ENCODE measurements around the gene UVRAG.

Gene UVRAG

DNA sequence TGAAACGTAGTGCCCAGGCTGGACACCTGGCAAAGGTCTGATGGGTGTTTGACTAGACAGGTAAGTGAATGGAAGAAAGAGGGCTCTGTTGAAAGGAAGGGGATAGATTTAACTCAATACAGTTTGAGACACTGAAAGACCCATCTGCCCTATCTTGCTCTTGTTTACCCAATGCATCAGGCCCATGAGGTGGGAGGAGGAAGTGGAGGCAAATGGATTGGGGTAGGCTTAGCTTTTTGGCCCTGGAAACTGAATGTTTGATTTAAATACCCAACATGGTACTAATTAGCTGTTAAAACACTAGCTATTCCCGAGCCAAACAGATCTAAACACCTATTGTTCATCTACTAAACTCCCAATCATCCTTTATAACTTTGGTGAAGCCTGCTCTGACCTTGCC lies 3.5 kb upstream of the UVRAG start:
- H3K4me3 ChIP-seq (ENCODE audit: low read depth, low read length): no peak overlapping the region
- no peaks in the 10 kb centered on the region for H3K36me3 ChIP-seq (ENCODE audit: control insufficient read depth in 2 of 2, insufficient read depth in 1 of 2, low read length in 2 of 2)
- ChIA-PET POLR2A (no interaction called here), CTCF (interaction anchor here (3.1 to 3.4 kb wide), 2 partner anchors 9 to 56 kb away, joined by 14 to 17 read pairs; no protein-coding TSS in a partner anchor)
- no peaks in the 10 kb centered on the region for H3K4me1 ChIP-seq (ENCODE audit: control insufficient read depth, insufficient read depth, low read length)
- no peak overlapping the region for H3K27ac ChIP-seq (ENCODE audit: extremely low read depth, low read depth, low read length)
- TF ChIP-seq, protein P1, sequence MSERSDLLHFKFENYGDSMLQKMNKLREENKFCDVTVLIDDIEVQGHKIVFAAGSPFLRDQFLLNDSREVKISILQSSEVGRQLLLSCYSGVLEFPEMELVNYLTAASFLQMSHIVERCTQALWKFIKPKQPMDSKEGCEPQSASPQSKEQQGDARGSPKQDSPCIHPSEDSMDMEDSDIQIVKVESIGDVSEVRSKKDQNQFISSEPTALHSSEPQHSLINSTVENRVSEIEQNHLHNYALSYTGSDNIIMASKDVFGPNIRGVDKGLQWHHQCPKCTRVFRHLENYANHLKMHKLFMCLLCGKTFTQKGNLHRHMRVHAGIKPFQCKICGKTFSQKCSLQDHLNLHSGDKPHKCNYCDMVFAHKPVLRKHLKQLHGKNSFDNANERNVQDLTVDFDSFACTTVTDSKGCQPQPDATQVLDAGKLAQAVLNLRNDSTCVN (tag by site-specific recombination; optimal IDR thresholded peaks at IDR 0.05): no peak
- H3K9me3 ChIP-seq (ENCODE audit: control insufficient read depth, insufficient read depth, low read depth, low read length): no peaks in the 10 kb centered on the region

- ChIA-PET POLR2A (no interaction called here), CTCF (interaction anchor here (0.5 to 3.4 kb wide), 6 partner anchors 10 to 56 kb away, joined by 3 to 17 read pairs (median 6); no protein-coding TSS in a partner anchor)
- TF ChIP-seq SCRT1 (tag by site-specific recombination; IDR thresholded peaks at IDR 0.05; ENCODE audit: borderline replicate concordance) (no peak), ZBTB7A (tag by site-specific recombination; IDR thresholded peaks at IDR 0.05; ENCODE audit: low read depth) (no peak), ZNF214 (tag by site-specific recombination; IDR thresholded peaks at IDR 0.05; ENCODE audit: borderline replicate concordance) (no peak), ZNF138 (tag by site-specific recombination; IDR thresholded peaks at IDR 0.05; ENCODE audit: borderline replicate concordance) (no peak), REPIN1 (tag by site-specific recombination; IDR thresholded peaks at IDR 0.05; ENCODE audit: low read depth) (no peak), GLIS1 (tag by site-specific recombination; IDR thresholded peaks at IDR 0.05) (no peak), ZFP3 (tag by site-specific recombination; IDR thresholded peaks at IDR 0.05; ENCODE audit: low read depth) (peak; percentile 57; the same call in 1 of the 2 replicates)
- TF ChIP-seq, protein P2, sequence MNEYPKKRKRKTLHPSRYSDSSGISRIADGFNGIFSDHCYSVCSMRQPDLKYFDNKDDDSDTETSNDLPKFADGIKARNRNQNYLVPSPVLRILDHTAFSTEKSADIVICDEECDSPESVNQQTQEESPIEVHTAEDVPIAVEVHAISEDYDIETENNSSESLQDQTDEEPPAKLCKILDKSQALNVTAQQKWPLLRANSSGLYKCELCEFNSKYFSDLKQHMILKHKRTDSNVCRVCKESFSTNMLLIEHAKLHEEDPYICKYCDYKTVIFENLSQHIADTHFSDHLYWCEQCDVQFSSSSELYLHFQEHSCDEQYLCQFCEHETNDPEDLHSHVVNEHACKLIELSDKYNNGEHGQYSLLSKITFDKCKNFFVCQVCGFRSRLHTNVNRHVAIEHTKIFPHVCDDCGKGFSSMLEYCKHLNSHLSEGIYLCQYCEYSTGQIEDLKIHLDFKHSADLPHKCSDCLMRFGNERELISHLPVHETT (tag by site-specific recombination; IDR thresholded peaks at IDR 0.05): no peak
- Histone ChIP-seq H3K4me1 (ENCODE audit: control insufficient read depth, insufficient read depth, low read length) (no peaks in the 10 kb centered on the region), H3K36me3 (ENCODE audit: control insufficient read depth in 2 of 2, insufficient read depth in 1 of 2, low read length in 2 of 2) (no peaks in the 10 kb centered on the region), H3K9me3 (ENCODE audit: control insufficient read depth, insufficient read depth, low read depth, low read length) (no peaks in the 10 kb centered on the region), H3K4me3 (ENCODE audit: low read depth, low read length) (no peak overlapping the region), H3K27ac (ENCODE audit: extremely low read depth, low read depth, low read length) (no peak overlapping the region)
These were observed 2.4 kb upstream of the UVRAG start for GRCh38 chr11:75812542-75813040.

GRCh38 chr11:75813124-75813523 lies 1.9 kb upstream of the UVRAG start:
- TF ChIP-seq ZNF140 (tag by site-specific recombination; IDR thresholded peaks at IDR 0.05): no peak
- TF ChIP-seq TRIM28 (IDR thresholded peaks at IDR 0.05; ENCODE audit: borderline replicate concordance, low read length): no peak
- no peak for TF ChIP-seq KLF7 (tag by site-specific recombination; IDR thresholded peaks at IDR 0.05; ENCODE audit: borderline replicate concordance)
- no peak for TF ChIP-seq ZNF184 (tag by site-specific recombination; IDR thresholded peaks at IDR 0.05)
- no peak for TF ChIP-seq ZNF521 (tag by site-specific recombination; IDR thresholded peaks at IDR 0.05)
- TF ChIP-seq REPIN1 (tag by site-specific recombination; IDR thresholded peaks at IDR 0.05; ENCODE audit: low read depth): no peak
- TF ChIP-seq ZNF335 (tag by site-specific recombination; conservative IDR thresholded peaks at IDR 0.05): no peak
- TF ChIP-seq, protein P3, sequence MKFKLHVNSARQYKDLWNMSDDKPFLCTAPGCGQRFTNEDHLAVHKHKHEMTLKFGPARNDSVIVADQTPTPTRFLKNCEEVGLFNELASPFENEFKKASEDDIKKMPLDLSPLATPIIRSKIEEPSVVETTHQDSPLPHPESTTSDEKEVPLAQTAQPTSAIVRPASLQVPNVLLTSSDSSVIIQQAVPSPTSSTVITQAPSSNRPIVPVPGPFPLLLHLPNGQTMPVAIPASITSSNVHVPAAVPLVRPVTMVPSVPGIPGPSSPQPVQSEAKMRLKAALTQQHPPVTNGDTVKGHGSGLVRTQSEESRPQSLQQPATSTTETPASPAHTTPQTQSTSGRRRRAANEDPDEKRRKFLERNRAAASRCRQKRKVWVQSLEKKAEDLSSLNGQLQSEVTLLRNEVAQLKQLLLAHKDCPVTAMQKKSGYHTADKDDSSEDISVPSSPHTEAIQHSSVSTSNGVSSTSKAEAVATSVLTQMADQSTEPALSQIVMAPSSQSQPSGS (tag by site-specific recombination; IDR thresholded peaks at IDR 0.05; ENCODE audit: low read depth): no peak
- no peak for TF ChIP-seq ZFP37 (tag by site-specific recombination; IDR thresholded peaks at IDR 0.05)
- TF ChIP-seq, protein P4, sequence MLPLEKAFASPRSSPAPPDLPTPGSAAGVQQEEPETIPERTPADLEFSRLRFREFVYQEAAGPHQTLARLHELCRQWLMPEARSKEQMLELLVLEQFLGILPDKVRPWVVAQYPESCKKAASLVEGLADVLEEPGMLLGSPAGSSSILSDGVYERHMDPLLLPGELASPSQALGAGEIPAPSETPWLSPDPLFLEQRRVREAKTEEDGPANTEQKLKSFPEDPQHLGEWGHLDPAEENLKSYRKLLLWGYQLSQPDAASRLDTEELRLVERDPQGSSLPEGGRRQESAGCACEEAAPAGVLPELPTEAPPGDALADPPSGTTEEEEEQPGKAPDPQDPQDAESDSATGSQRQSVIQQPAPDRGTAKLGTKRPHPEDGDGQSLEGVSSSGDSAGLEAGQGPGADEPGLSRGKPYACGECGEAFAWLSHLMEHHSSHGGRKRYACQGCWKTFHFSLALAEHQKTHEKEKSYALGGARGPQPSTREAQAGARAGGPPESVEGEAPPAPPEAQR (tag by site-specific recombination; IDR thresholded peaks at IDR 0.05): no peak
- no peak for TF ChIP-seq ZNF843 (tag by site-specific recombination; IDR thresholded peaks at IDR 0.05)
- Histone ChIP-seq H3K27ac (ENCODE audit: extremely low read depth, low read depth, low read length) (no peak overlapping the region), H3K4me1 (ENCODE audit: control insufficient read depth, insufficient read depth, low read length) (no peaks in the 10 kb centered on the region), H3K4me3 (ENCODE audit: low read depth, low read length) (no peak overlapping the region), H3K9me3 (ENCODE audit: control insufficient read depth, insufficient read depth, low read depth, low read length) (no peaks in the 10 kb centered on the region), H3K36me3 (ENCODE audit: control insufficient read depth in 2 of 2, insufficient read depth in 1 of 2, low read length in 2 of 2) (no peaks in the 10 kb centered on the region)
- ChIA-PET POLR2A (no interaction called here), CTCF (interaction anchor here (0.5 to 3.4 kb wide), 6 partner anchors 11 to 395 kb away, joined by 3 to 14 read pairs (median 4); no protein-coding TSS in a partner anchor)

All from HEK293 (cell line).